ENCODE data around the gene TOR3A.
A peak's percentile ranks its signal among the peaks of the same experiment; 100 is the strongest.

DNA sequence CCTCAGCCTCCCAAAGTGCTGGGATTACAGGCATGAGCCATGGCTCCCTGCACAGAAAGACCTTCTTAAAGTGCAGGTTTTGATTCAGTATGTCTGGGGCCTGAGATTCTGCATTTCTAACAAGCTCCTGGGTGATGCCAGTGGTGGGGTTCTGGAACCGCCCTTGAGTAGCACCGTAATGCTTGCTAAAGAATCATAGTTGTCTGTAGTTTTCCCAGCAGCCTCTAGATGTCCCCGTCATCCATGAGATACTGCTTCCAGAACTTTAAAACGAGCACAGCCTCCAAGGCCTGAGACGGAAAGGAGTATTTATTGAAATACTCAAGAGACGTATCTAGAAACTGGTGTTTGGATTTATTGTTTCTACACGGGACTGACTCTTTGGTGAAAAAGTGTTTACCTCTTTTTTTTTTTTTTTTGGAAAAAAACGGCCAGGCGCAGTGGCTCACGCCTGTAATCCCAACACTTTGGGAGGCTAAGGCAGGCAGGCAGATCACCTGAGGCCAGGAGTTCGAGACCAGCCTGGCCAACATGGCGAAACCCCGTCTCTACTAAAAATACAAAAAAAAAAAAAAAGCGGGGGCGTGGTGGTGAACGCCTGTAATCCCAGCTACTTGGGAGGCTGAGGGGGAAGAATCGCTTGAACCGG lies 2.6 kb upstream of the TOR3A start:
- TF ChIP-seq, protein P1, sequence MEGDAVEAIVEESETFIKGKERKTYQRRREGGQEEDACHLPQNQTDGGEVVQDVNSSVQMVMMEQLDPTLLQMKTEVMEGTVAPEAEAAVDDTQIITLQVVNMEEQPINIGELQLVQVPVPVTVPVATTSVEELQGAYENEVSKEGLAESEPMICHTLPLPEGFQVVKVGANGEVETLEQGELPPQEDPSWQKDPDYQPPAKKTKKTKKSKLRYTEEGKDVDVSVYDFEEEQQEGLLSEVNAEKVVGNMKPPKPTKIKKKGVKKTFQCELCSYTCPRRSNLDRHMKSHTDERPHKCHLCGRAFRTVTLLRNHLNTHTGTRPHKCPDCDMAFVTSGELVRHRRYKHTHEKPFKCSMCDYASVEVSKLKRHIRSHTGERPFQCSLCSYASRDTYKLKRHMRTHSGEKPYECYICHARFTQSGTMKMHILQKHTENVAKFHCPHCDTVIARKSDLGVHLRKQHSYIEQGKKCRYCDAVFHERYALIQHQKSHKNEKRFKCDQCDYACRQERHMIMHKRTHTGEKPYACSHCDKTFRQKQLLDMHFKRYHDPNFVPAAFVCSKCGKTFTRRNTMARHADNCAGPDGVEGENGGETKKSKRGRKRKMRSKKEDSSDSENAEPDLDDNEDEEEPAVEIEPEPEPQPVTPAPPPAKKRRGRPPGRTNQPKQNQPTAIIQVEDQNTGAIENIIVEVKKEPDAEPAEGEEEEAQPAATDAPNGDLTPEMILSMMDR (IDR thresholded peaks at IDR 0.05): peak; percentile 90
- TF ChIP-seq ZFX (IDR thresholded peaks at IDR 0.05; ENCODE audit: borderline replicate concordance): no peak

Measured in 22Rv1 (cell line).